Large intestine (tissue), 3 donors: ENCODE results near the gene ADARB2. TPM values are rescaled to one million over a fixed set of nuclear protein-coding genes. Genes with fewer than 3 reads are reported as not detected.

Experiments used
- DNase-seq, 2 donors: peaks; one replicate each; pipeline versions ENCODE4 v3.0.0 to v3.0.0-alpha.2; 2013
- H3K27ac ChIP-seq: one replicate; pipeline ENCODE4 v1.5.1; 2013; ENCODE audit warnings: low read length
- H3K27me3 ChIP-seq: 2 replicates; pipeline ENCODE4 v1.6.1; 2013; ENCODE audit warnings: low read length; ENCODE audit not compliant: control insufficient read depth, insufficient read depth
- H3K36me3 ChIP-seq: 2 replicates; pipeline ENCODE4 v1.6.1; 2013; ENCODE audit warnings: low read length; ENCODE audit not compliant: control insufficient read depth, insufficient read depth
- H3K4me1 ChIP-seq: one replicate; pipeline ENCODE4 v1.6.1; 2013; ENCODE audit warnings: low read length; ENCODE audit not compliant: control insufficient read depth, insufficient read depth
- H3K4me3 ChIP-seq: one replicate; pipeline ENCODE4 v1.5.1; 2013; ENCODE audit warnings: low read length
- H3K9me3 ChIP-seq: one replicate; pipeline ENCODE4 v1.6.1; 2013; ENCODE audit warnings: mild to moderate bottlenecking, low read depth, low read length, moderate library complexity; ENCODE audit not compliant: control insufficient read depth
- WGBS: methylation state at CpG from one replicate; pipeline ENCODE4 v1.1.5; 2013; ENCODE audit warnings: low lambda C conversion rate; ENCODE audit not compliant: insufficient coverage; 5-methylcytosine and 5-hydroxymethylcytosine counted together
- polyA plus RNA-seq: library from polyadenylated mRNA; unstranded; fragments of 120-200 nt; gene quantifications from one replicate; pipeline ENCODE4 v1.2.1, GENCODE V29; 2013

Gene ADARB2
- polyA plus RNA-seq, 1 donor: 0.52 TPM

DNA sequence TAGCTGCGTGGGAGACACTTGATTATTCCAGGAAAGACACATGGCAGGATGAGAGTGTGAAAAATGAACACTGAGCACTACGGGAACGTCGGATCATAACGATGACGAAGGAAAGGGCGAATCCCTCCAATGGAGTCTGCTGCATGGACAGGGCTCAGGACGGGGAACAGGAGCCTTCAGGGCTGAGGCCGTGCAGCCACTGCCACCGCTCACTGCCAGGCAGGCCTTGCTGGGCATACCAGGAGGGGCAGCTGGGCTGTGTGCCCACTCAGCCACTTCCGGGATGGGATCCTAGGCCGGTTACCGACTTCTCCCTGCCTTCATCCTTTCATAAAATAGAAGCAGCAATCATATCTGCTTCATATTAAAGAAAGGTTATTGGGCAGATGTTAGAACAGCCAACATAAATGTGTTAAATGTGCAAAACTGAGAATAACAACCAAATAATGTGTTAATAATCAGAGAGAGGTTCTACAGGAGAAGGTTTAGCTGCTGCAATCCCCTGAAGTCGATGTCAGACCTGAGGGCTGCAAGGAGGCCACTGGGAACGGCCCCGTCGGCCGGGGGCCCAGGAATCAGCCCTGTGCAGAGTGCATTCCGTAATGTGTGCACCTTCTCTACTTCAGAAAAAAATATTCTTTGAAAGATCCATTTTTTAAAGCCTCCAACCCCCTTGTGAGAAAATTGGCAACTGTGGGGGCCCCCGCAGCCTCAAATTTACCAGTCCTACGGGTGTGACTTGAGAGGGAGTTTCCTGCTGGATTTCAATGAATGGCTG, 63.6 kb downstream of the ADARB2 start:
- Histone ChIP-seq H3K27me3 (peaks cover 2% of the 10 kb centered on the region), H3K4me1 (no peaks in the 10 kb centered on the region), H3K4me3 (no peak overlapping the region), H3K9me3 (no peaks in the 10 kb centered on the region), H3K27ac (no peak overlapping the region), H3K36me3 (no peaks in the 10 kb centered on the region)
- no peak for DNase-seq
- 83% methylated on average over 1 of the region's 21 CpGs for WGBS

DNA sequence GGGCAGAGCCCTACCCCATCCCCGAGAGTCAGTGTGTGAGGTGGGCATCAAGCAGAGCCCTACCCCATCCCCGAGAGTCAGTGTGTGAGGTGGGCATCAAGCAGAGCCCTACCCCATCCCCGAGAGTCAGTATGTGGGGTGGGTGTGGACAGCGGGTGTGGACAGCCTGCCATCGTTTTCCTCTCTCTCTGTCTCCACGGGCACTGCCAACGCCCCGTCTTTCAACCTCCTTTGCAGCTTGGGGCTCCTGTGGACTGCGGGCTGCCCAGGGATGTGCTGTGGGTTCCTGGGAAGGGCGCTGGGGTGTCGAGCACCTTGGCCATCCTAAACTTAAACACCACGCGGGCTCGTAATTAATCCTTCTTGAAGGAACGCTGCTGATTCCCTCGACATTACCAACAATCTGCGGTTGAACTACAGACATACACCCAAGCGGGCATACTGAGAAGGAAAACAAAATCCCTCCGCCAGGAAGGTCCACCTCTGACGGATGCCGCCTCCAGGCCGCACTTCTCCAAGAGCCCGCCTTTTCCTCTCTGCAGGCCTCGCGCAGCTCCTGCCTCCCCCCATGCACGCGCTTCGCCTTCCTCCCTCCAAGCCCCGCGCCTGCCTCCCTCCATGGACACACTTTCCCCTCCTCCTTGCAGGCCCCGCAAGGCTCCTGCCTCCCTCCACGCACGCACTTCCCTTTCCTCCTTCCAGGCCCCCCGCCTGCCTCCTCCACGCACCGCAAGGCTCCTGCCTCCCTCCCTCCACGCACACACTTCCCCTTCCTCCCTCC, 65.1 kb downstream of the ADARB2 start:
- no peaks in the 10 kb centered on the region for H3K4me1 ChIP-seq
- H3K27ac ChIP-seq: no peak overlapping the region
- no peaks in the 10 kb centered on the region for H3K9me3 ChIP-seq
- 100% methylated on average over 1 of the region's 37 CpGs for WGBS
- H3K4me3 ChIP-seq: no peak overlapping the region
- H3K36me3 ChIP-seq: no peaks in the 10 kb centered on the region
- no peak for DNase-seq
- peaks cover 3% of the 10 kb centered on the region for H3K27me3 ChIP-seq

DNA sequence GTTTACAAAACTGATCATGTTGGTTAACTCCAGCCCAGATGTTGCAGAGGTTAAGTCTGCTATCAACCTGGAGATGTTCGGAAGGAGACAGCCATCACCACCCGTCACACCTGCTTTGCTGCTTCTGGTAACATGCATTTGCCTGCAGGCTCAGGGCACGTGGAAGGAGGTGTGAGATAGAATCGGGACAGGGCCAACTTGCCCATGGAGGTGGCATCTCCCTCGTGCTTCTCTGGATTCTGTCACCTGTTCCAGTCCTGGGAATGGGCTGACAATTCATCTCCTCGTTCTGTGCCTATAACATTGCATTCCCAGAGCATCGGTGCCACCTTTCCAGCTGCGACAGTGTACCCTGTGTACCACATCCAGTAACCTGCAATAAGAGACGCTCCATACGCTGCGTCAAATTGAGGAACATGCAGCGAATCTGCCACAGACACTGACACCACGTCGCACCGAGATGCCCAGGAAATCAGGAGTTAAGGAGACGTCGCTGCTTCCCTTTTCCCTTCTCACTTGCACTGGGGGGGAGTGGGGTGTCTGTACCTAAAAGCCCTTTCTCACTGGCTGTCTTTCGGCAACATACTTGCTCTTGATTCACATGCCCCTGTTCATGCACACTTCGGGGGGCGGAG, 65.8 kb downstream of the ADARB2 start:
- Histone ChIP-seq H3K4me1 (no peaks in the 10 kb centered on the region), H3K27ac (no peak overlapping the region), H3K4me3 (no peak overlapping the region), H3K27me3 (peaks cover 3% of the 10 kb centered on the region), H3K9me3 (no peaks in the 10 kb centered on the region), H3K36me3 (no peaks in the 10 kb centered on the region)
- 100% methylated on average over 1 of the region's 20 CpGs for WGBS
- no peak for DNase-seq

DNA sequence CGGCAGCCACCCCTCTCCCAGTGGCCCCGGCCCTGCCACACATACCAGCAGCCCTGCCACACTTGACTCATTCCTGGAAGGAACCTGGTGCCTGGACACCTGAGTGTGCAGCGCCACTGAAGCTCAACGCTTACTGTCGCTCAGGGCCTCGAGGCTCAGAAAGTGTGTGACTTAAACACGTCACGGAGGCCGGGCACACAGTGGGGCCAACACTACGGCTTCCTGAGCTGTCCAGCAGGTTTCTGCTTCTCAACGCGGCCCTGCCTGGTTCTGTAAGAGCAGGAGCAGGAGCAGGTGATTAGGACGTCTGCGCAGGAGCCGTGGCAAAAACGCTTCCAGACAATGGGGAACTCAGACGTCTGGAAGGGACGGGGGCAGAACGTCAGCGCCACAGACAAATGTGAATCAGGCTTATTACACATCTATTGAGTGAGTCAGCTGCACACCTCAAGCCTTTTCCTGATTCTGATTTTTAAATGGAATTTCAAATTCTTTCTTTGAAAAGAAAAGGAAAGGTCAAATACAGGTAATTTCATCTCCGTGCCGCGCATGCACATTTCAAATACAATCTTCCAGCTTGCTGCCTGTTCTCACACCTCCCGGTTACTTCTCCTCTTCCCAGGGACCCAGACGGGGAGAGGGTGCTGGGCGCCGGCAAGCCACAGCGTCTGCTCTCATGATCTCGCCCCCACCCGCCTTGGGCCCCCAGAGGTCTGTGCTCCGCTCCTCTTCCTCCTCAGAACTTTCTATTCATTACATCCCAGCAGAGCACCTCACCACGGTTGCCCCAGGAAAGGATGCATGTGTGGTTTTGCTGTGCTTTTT, 66.6 kb downstream of the ADARB2 start:
- no peaks in the 10 kb centered on the region for H3K4me1 ChIP-seq
- H3K27me3 ChIP-seq: peaks cover 3% of the 10 kb centered on the region
- H3K36me3 ChIP-seq: no peaks in the 10 kb centered on the region
- no CpG with 5 or more reads among the region's 32 CpGs for WGBS
- no peaks in the 10 kb centered on the region for H3K9me3 ChIP-seq
- no peak overlapping the region for H3K27ac ChIP-seq
- no peak overlapping the region for H3K4me3 ChIP-seq
- no peak for DNase-seq

DNA sequence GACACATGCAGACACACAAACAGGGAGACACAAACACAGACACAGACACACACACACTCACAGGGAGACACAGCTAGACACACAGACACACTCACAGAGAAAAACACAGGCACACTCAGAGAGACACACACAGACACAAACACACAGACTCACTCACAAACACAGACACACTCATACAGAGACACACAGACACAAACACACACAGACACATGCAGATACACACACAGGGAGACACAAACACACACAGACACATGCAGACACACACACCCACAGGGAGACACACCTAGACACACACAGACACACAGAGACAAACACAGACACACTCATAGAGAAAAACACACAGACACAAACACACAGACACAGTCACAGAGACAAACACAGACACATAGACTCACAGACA, 67.9 kb downstream of the ADARB2 start:
- Histone ChIP-seq H3K4me1 (no peaks in the 10 kb centered on the region), H3K27ac (no peak overlapping the region)
- no peak for DNase-seq

DNA sequence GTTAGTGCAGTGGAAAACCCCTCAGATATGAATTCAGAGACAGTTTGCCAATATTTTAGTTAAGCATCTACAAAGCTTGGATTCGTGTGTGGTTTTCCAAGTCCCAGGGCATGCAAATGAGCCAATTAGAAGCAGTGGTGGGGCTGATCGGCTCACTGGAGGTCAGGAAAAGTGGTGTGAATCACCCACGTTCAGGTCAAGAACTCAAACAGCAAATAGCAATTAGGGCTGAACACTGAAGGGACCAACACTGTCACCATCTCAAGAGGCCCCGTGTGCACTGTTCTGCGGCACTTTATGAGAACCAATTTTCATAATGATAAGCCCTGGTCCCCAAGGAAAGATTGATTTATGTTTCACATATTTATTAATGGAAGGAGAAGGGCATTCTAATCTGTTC, 68.9 kb downstream of the ADARB2 start:
- Histone ChIP-seq H3K27ac (no peak overlapping the region), H3K9me3 (no peaks in the 10 kb centered on the region), H3K4me3 (no peak overlapping the region), H3K27me3 (peaks cover 3% of the 10 kb centered on the region), H3K4me1 (no peaks in the 10 kb centered on the region), H3K36me3 (no peaks in the 10 kb centered on the region)
- WGBS: 100% methylated on average over 1 of the region's 5 CpGs
- no peak for DNase-seq

More for the DNA sequence above, 67.9 kb downstream of the ADARB2 start:
- Histone ChIP-seq H3K36me3 (no peaks in the 10 kb centered on the region), H3K9me3 (no peaks in the 10 kb centered on the region), H3K4me3 (no peak overlapping the region), H3K27me3 (peaks cover 3% of the 10 kb centered on the region)

DNA sequence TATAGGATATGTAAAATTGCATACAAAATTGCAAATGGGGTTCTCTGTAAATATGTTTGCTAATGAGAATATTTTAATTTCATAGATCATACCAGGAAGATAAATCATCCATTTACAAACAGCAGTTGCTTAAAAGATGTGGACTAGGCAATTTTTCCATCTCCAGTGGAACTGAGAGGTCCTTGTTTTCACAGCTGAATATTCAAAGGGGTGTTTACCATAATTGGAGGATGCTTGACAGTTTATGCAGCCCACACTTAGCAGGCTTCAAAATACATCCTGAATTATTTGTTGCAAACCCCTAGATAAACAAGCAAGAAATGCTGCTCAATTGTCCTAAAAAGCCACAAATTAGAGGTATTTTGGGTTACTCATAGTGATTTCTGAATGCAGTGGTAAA, 69.9 kb downstream of the ADARB2 start:
- Histone ChIP-seq H3K27me3 (peaks cover 3% of the 10 kb centered on the region), H3K36me3 (no peaks in the 10 kb centered on the region), H3K4me1 (no peaks in the 10 kb centered on the region), H3K9me3 (no peaks in the 10 kb centered on the region), H3K27ac (no peak overlapping the region), H3K4me3 (no peak overlapping the region)
- no peak for DNase-seq

DNA sequence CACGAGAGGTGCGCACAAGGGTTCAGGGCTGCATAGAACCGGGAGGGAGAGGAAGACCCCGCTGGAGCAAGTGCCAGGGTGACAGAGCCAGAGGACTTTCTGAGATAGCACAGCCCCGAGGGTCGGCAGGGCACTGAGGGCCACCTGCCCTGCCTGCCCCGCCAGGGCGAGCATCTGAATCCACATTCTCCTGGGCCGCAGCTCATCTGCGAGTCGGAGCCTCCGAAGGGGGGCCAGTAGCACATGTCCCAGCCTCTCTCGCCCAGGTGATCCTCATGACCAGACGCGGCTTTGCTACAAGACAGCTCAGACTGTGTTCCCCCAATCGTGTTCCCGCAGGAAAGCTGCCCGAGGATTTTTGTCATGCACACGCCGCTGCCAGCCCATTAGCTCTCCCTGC, 71.2 kb downstream of the ADARB2 start:
- Histone ChIP-seq H3K27ac (no peak overlapping the region), H3K27me3 (peaks cover 3% of the 10 kb centered on the region), H3K4me3 (no peak overlapping the region), H3K36me3 (no peaks in the 10 kb centered on the region), H3K4me1 (no peaks in the 10 kb centered on the region), H3K9me3 (no peaks in the 10 kb centered on the region)
- DNase-seq: no peak
- no CpG with 5 or more reads among the region's 20 CpGs for WGBS

DNA sequence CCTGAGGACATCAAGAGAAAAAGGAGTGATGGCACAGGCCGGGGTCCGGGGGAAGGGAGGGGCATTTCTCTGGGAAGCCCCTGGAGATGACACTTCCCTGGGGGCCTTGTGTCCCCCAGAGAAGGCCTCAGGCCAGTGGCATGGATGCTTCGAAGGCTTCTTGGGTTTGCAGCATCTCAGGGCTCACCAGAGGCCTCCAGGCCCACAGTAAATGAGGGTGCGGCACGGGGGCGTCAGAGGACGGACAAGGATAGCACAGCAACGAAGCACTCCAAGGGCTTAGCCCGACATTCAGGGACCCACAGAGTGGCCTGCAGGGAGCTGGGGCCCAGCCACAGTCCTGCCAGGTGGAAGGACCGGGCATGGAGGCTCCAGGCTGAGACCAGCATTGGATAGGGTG, 71.6 kb downstream of the ADARB2 start:
- Histone ChIP-seq H3K9me3 (no peaks in the 10 kb centered on the region), H3K27ac (no peak overlapping the region), H3K4me1 (no peaks in the 10 kb centered on the region), H3K27me3 (peaks cover 3% of the 10 kb centered on the region), H3K4me3 (no peak overlapping the region), H3K36me3 (no peaks in the 10 kb centered on the region)
- no peak for DNase-seq
- WGBS: no CpG with 5 or more reads among the region's 10 CpGs

DNA sequence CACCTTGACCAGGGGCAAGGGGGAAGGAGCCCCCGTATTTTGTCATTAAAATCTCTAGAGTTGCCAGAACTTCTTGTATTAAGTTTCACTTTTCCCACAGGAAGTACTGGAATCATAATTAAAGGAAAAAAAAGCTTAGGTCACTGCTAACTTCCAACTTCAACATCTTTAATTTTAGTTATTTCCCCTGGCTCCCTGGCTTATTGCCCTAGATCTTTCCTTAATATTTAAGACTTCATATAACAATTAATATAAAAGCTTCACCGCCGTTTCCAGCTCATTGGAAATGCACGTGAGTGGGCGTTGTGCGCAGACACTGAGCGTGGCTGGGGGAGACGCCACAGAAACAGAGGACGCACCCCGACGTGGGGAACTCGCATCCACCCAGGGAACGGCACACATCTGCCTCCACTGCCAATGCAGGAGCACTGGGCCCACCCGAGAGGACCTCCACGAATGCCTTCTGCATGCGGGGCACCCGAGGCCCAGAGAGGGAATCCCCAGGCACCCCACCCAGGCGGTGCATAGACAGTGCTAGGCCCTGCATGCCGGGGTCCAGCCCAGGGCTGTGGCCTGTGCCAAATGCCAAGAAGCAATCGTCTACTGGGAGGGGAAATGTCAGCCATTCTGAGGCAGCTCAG, 72.2 kb downstream of the ADARB2 start:
- H3K36me3 ChIP-seq: no peaks in the 10 kb centered on the region
- H3K9me3 ChIP-seq: no peaks in the 10 kb centered on the region
- H3K27ac ChIP-seq: no peak overlapping the region
- WGBS: no CpG with 5 or more reads among the region's 20 CpGs
- no peak for DNase-seq
- no peaks in the 10 kb centered on the region for H3K4me1 ChIP-seq
- peaks cover 3% of the 10 kb centered on the region for H3K27me3 ChIP-seq
- H3K4me3 ChIP-seq: no peak overlapping the region
